ENCODE results near the gene MYH11.

GRCh38 chr16:15886078-15886477 is 29.2 kb upstream of the MYH11 start:
- TF ChIP-seq GATA3 (IDR thresholded peaks at IDR 0.05; ENCODE audit: low read depth, low read length): no peak
- no peak for TF ChIP-seq GATA2 (IDR thresholded peaks at IDR 0.05; ENCODE audit: low read depth, low read length)

All from SH-SY5Y (cell line).